ENCODE results near the gene CENPS.
"Not testable (repeated sequence)": the region's sequence is repeated elsewhere in the genome, so short reads cannot be mapped to it uniquely, and the experiment has no call there.

Gene CENPS

GRCh38 chr1:10457462-10457861 is 27.2 kb downstream of the CENPS start:
- not testable (repeated sequence) for H4K12ac ChIP-seq (ENCODE audit: low read depth, low read length); H3K79me1 ChIP-seq (ENCODE audit: low read length); H4K8ac ChIP-seq (ENCODE audit: low read depth, low read length); H3K27me3 ChIP-seq (ENCODE audit: insufficient read depth, low read length); H3K4ac ChIP-seq (ENCODE audit: low read depth, low read length); H3K4me2 ChIP-seq (ENCODE audit: low read length); H2AFZ ChIP-seq (ENCODE audit: insufficient read depth, low read length, poor library complexity); H2BK12ac ChIP-seq (ENCODE audit: low read length); DNase-seq; H3K9ac ChIP-seq (ENCODE audit: low read length); H2AK5ac ChIP-seq (ENCODE audit: low read length); H3K18ac ChIP-seq (ENCODE audit: low read length); H4K91ac ChIP-seq (ENCODE audit: low read depth, low read length); H2BK5ac ChIP-seq (ENCODE audit: low read depth, low read length, poor library complexity); H3K9me3 ChIP-seq (ENCODE audit: insufficient read depth, low read depth, low read length); H2BK120ac ChIP-seq (ENCODE audit: insufficient read depth, low read length, poor library complexity); H3K4me3 ChIP-seq (ENCODE audit: low read depth, low read length); H3K4me1 ChIP-seq (ENCODE audit: control insufficient read depth in 1 of 2, insufficient read depth in 2 of 2, low read length in 2 of 2); H3K79me2 ChIP-seq (ENCODE audit: control insufficient read depth, insufficient read depth, low read length, poor library complexity); H3K23ac ChIP-seq (ENCODE audit: low read length); H3K27ac ChIP-seq (ENCODE audit: low read depth, low read length); H3K14ac ChIP-seq (ENCODE audit: low read length)
- peaks cover 18 to 20% of the 10 kb centered on the region in 2 experiments for H3K36me3 ChIP-seq (ENCODE audit: control insufficient read depth in 1 of 2, insufficient read depth in 2 of 2, low read length in 2 of 2)
- WGBS (ENCODE audit: extremely low coverage, insufficient coverage, insufficient read length), result no CpG with 5 or more reads among the region's 7 CpGs

DNA sequence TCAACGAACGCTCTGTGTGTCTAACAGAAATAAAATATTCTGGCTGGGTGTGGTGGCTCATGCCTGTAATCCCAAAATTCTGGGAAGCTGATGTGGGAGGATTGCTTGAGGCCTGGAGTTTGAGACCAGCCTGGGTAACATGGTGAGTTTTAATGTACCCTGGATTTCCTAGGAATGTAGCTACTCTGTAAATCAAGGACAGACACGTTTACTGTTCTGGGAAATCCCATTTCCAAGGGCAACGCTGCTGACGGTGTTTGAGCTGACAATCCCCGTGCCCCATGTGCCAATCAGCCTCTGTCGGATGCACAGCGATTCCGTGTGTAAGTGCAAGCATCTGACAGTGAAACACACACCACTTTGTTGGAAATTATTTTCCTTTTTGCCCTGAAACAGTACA is 27.6 kb downstream of the CENPS start:
- Histone ChIP-seq H3K79me1 (ENCODE audit: low read length) (no peaks in the 10 kb centered on the region), H3K23ac (ENCODE audit: low read length) (no peak overlapping the region), H2BK120ac (ENCODE audit: insufficient read depth, low read length, poor library complexity) (no peak overlapping the region), H3K4me2 (ENCODE audit: low read length) (no peak overlapping the region), H3K4me3 (ENCODE audit: low read depth, low read length) (no peak overlapping the region), H4K91ac (ENCODE audit: low read depth, low read length) (no peak overlapping the region), H4K8ac (ENCODE audit: low read depth, low read length) (no peak overlapping the region), H3K79me2 (ENCODE audit: control insufficient read depth, insufficient read depth, low read length, poor library complexity) (no peaks in the 10 kb centered on the region), H4K12ac (ENCODE audit: low read depth, low read length) (no peak overlapping the region), H3K9me3 (ENCODE audit: insufficient read depth, low read depth, low read length) (peaks cover 1% of the 10 kb centered on the region), H3K18ac (ENCODE audit: low read length) (no peak overlapping the region), H3K4me1 (ENCODE audit: control insufficient read depth in 1 of 2, insufficient read depth in 2 of 2, low read length in 2 of 2) (no peaks in the 10 kb centered on the region), H3K27ac (ENCODE audit: low read depth, low read length) (no peak overlapping the region), H3K14ac (ENCODE audit: low read length) (no peak overlapping the region), H3K4ac (ENCODE audit: low read depth, low read length) (no peak overlapping the region), H3K9ac (ENCODE audit: low read length) (no peak overlapping the region), H2AFZ (ENCODE audit: insufficient read depth, low read length, poor library complexity) (no peak overlapping the region), H2AK5ac (ENCODE audit: low read length) (no peak overlapping the region), H2BK5ac (ENCODE audit: low read depth, low read length, poor library complexity) (no peak overlapping the region), H3K36me3 (ENCODE audit: control insufficient read depth in 1 of 2, insufficient read depth in 2 of 2, low read length in 2 of 2) (peaks cover 22 to 23% of the 10 kb centered on the region in 2 experiments), H2BK12ac (ENCODE audit: low read length) (no peak overlapping the region), H3K27me3 (ENCODE audit: insufficient read depth, low read length) (no peaks in the 10 kb centered on the region)
- DNase-seq, result no peak
- WGBS (ENCODE audit: extremely low coverage, insufficient coverage, insufficient read length), result no CpG with 5 or more reads among the region's 9 CpGs

DNA sequence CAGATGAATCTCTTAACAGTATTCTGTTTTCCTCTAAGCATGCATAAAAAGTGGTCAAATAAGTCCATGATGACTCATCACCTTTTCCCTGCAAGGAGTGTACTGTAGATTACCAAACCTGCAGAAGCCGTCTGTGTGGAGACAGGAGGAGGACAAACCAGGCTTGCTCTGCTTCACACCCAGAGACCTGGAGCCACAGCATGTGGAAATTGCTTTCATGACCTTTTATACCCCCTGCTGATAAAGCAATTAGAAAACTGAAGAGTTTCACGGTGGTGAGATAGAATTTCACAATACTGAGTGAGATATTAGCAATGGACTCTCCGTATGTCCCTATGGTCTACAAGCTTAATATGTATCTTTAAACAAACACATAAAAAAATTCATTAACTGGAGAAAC is 29.0 kb downstream of the CENPS start:
- DNase-seq, result peak in 1 of 2 donors; percentile 56
- H3K14ac ChIP-seq (ENCODE audit: low read length), result no peak overlapping the region
- H3K4me3 ChIP-seq (ENCODE audit: low read depth, low read length), result no peak overlapping the region
- H3K4me1 ChIP-seq (ENCODE audit: control insufficient read depth in 1 of 2, insufficient read depth in 2 of 2, low read length in 2 of 2), result no peaks in the 10 kb centered on the region
- H3K23ac ChIP-seq (ENCODE audit: low read length), result no peak overlapping the region
- no peak overlapping the region for H2AK5ac ChIP-seq (ENCODE audit: low read length)
- H2BK120ac ChIP-seq (ENCODE audit: insufficient read depth, low read length, poor library complexity), result no peak overlapping the region
- no peak overlapping the region for H4K12ac ChIP-seq (ENCODE audit: low read depth, low read length)
- H3K79me2 ChIP-seq (ENCODE audit: control insufficient read depth, insufficient read depth, low read length, poor library complexity), result no peaks in the 10 kb centered on the region
- H2BK12ac ChIP-seq (ENCODE audit: low read length), result no peak overlapping the region
- H3K4ac ChIP-seq (ENCODE audit: low read depth, low read length), result no peak overlapping the region
- no peaks in the 10 kb centered on the region for H3K79me1 ChIP-seq (ENCODE audit: low read length)
- no peak overlapping the region for H4K91ac ChIP-seq (ENCODE audit: low read depth, low read length)
- H3K9me3 ChIP-seq (ENCODE audit: insufficient read depth, low read depth, low read length), result peaks cover 2% of the 10 kb centered on the region
- no peak overlapping the region for H3K4me2 ChIP-seq (ENCODE audit: low read length)
- H4K8ac ChIP-seq (ENCODE audit: low read depth, low read length), result no peak overlapping the region
- peaks cover 28 to 30% of the 10 kb centered on the region in 2 experiments for H3K36me3 ChIP-seq (ENCODE audit: control insufficient read depth in 1 of 2, insufficient read depth in 2 of 2, low read length in 2 of 2)
- H3K9ac ChIP-seq (ENCODE audit: low read length), result no peak overlapping the region
- no peak overlapping the region for H2BK5ac ChIP-seq (ENCODE audit: low read depth, low read length, poor library complexity)
- no peak overlapping the region for H3K27ac ChIP-seq (ENCODE audit: low read depth, low read length)
- no CpG with 5 or more reads among the region's 3 CpGs for WGBS (ENCODE audit: extremely low coverage, insufficient coverage, insufficient read length)
- H2AFZ ChIP-seq (ENCODE audit: insufficient read depth, low read length, poor library complexity), result no peak overlapping the region
- no peaks in the 10 kb centered on the region for H3K27me3 ChIP-seq (ENCODE audit: insufficient read depth, low read length)
- no peak overlapping the region for H3K18ac ChIP-seq (ENCODE audit: low read length)

GRCh38 chr1:10467078-10467477 is 36.8 kb downstream of the CENPS start:
- no peak overlapping the region for H4K8ac ChIP-seq (ENCODE audit: low read depth, low read length)
- H3K18ac ChIP-seq (ENCODE audit: low read length), result no peak overlapping the region
- no peak overlapping the region for H2AK5ac ChIP-seq (ENCODE audit: low read length)
- peaks cover 44 to 55% of the 10 kb centered on the region in 2 experiments for H3K36me3 ChIP-seq (ENCODE audit: control insufficient read depth in 1 of 2, insufficient read depth in 2 of 2, low read length in 2 of 2)
- H2BK120ac ChIP-seq (ENCODE audit: insufficient read depth, low read length, poor library complexity), result no peak overlapping the region
- H3K4ac ChIP-seq (ENCODE audit: low read depth, low read length), result no peak overlapping the region
- peaks cover 4% of the 10 kb centered on the region for H3K79me2 ChIP-seq (ENCODE audit: control insufficient read depth, insufficient read depth, low read length, poor library complexity)
- H3K4me2 ChIP-seq (ENCODE audit: low read length), result no peak overlapping the region
- peaks cover 2% of the 10 kb centered on the region for H3K9me3 ChIP-seq (ENCODE audit: insufficient read depth, low read depth, low read length)
- H4K12ac ChIP-seq (ENCODE audit: low read depth, low read length), result no peak overlapping the region
- H3K27ac ChIP-seq (ENCODE audit: low read depth, low read length), result no peak overlapping the region
- H2AFZ ChIP-seq (ENCODE audit: insufficient read depth, low read length, poor library complexity), result no peak overlapping the region
- no peak overlapping the region for H3K4me3 ChIP-seq (ENCODE audit: low read depth, low read length)
- H3K14ac ChIP-seq (ENCODE audit: low read length), result no peak overlapping the region
- WGBS (ENCODE audit: extremely low coverage, insufficient coverage, insufficient read length), result no CpG with 5 or more reads among the region's 2 CpGs
- peaks cover 4% of the 10 kb centered on the region for H3K79me1 ChIP-seq (ENCODE audit: low read length)
- H3K4me1 ChIP-seq (ENCODE audit: control insufficient read depth in 1 of 2, insufficient read depth in 2 of 2, low read length in 2 of 2), result peaks cover 0 to 3% of the 10 kb centered on the region in 2 experiments
- H2BK12ac ChIP-seq (ENCODE audit: low read length), result no peak overlapping the region
- H3K9ac ChIP-seq (ENCODE audit: low read length), result no peak overlapping the region
- no peaks in the 10 kb centered on the region for H3K27me3 ChIP-seq (ENCODE audit: insufficient read depth, low read length)
- peak; percentile 83 to 93 for DNase-seq
- no peak overlapping the region for H4K91ac ChIP-seq (ENCODE audit: low read depth, low read length)
- H3K23ac ChIP-seq (ENCODE audit: low read length), result no peak overlapping the region
- no peak overlapping the region for H2BK5ac ChIP-seq (ENCODE audit: low read depth, low read length, poor library complexity)
